ENCODE data around the gene STIM2.
A peak's percentile ranks its signal among the peaks of the same experiment; 100 is the strongest.

The STIM2 gene

GRCh38 chr4:26873391-26874026 is 12.9 kb downstream of the STIM2 start:
- no peak overlapping the region for H3K9ac ChIP-seq (ENCODE audit: low read length)
- H3K27me3 ChIP-seq (replicated peaks; ENCODE audit: control insufficient read depth, insufficient read depth, low read length): no peaks in the 10 kb centered on the region
- H3K9me3 ChIP-seq (ENCODE audit: control insufficient read depth, low read length): no peaks in the 10 kb centered on the region
- DNase-seq (ENCODE audit: low read depth): no peak
- no peaks in the 10 kb centered on the region for H3K36me3 ChIP-seq (ENCODE audit: control insufficient read depth, insufficient read depth, low read length, severe bottlenecking)
- H3K4me3 ChIP-seq (ENCODE audit: low read length): no peak overlapping the region
- H3K4me1 ChIP-seq (ENCODE audit: control insufficient read depth, insufficient read depth, low read length): peaks cover 8% of the 10 kb centered on the region

GRCh38 chr4:26874110-26874509 is 13.5 kb downstream of the STIM2 start:
- Histone ChIP-seq H3K4me3 (ENCODE audit: low read length) (no peak overlapping the region), H3K9me3 (ENCODE audit: control insufficient read depth, low read length) (no peaks in the 10 kb centered on the region), H3K27me3 (replicated peaks; ENCODE audit: control insufficient read depth, insufficient read depth, low read length) (no peaks in the 10 kb centered on the region), H3K4me1 (ENCODE audit: control insufficient read depth, insufficient read depth, low read length) (peaks cover 8% of the 10 kb centered on the region), H3K9ac (ENCODE audit: low read length) (no peak overlapping the region), H3K36me3 (ENCODE audit: control insufficient read depth, insufficient read depth, low read length, severe bottlenecking) (no peaks in the 10 kb centered on the region)
- no peak for DNase-seq (ENCODE audit: low read depth)

GRCh38 chr4:26877406-26877805 is 16.8 kb downstream of the STIM2 start:
- no peaks in the 10 kb centered on the region for H3K4me1 ChIP-seq (ENCODE audit: control insufficient read depth, insufficient read depth, low read length)
- no peak overlapping the region for H3K9ac ChIP-seq (ENCODE audit: low read length)
- no peaks in the 10 kb centered on the region for H3K27me3 ChIP-seq (replicated peaks; ENCODE audit: control insufficient read depth, insufficient read depth, low read length)
- DNase-seq (ENCODE audit: low read depth): no peak
- no peaks in the 10 kb centered on the region for H3K36me3 ChIP-seq (ENCODE audit: control insufficient read depth, insufficient read depth, low read length, severe bottlenecking)
- H3K9me3 ChIP-seq (ENCODE audit: control insufficient read depth, low read length): no peaks in the 10 kb centered on the region
- no peak overlapping the region for H3K4me3 ChIP-seq (ENCODE audit: low read length)

DNA sequence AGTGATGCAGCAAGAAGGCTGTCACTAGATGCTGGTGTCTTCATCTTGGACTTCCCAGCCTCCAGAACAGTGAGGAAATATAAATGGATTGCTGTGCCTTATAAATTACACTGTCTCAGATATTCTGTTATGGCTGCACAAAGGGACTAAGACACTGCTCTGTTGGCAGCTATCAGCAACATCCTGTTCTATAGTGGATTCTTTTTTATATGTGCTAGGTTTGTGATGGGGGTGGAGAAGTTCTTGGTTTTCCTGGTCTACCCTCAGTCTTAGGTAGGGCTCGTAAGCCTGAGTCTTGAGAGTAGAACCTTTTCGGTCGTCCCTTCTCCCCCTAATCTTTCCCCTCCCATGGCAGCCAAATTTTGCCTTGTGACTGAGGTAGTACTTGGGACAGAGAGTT is 17.3 kb downstream of the STIM2 start:
- Histone ChIP-seq H3K4me3 (ENCODE audit: low read length) (no peak overlapping the region), H3K4me1 (ENCODE audit: control insufficient read depth, insufficient read depth, low read length) (no peaks in the 10 kb centered on the region), H3K36me3 (ENCODE audit: control insufficient read depth, insufficient read depth, low read length, severe bottlenecking) (no peaks in the 10 kb centered on the region), H3K27me3 (replicated peaks; ENCODE audit: control insufficient read depth, insufficient read depth, low read length) (no peaks in the 10 kb centered on the region), H3K9ac (ENCODE audit: low read length) (no peak overlapping the region), H3K9me3 (ENCODE audit: control insufficient read depth, low read length) (no peaks in the 10 kb centered on the region)
- DNase-seq (ENCODE audit: low read depth): no peak

- Histone ChIP-seq H3K4me1 (ENCODE audit: control insufficient read depth, insufficient read depth, low read length) (no peaks in the 10 kb centered on the region), H3K9ac (ENCODE audit: low read length) (no peak overlapping the region), H3K9me3 (ENCODE audit: control insufficient read depth, low read length) (no peaks in the 10 kb centered on the region), H3K36me3 (ENCODE audit: control insufficient read depth, insufficient read depth, low read length, severe bottlenecking) (no peaks in the 10 kb centered on the region), H3K27me3 (replicated peaks; ENCODE audit: control insufficient read depth, insufficient read depth, low read length) (no peaks in the 10 kb centered on the region), H3K4me3 (ENCODE audit: low read length) (no peak overlapping the region)
- DNase-seq (ENCODE audit: low read depth): peak; percentile 24
Measured at GRCh38 chr4:26878794-26879391, 18.3 kb downstream of the STIM2 start.

DNA sequence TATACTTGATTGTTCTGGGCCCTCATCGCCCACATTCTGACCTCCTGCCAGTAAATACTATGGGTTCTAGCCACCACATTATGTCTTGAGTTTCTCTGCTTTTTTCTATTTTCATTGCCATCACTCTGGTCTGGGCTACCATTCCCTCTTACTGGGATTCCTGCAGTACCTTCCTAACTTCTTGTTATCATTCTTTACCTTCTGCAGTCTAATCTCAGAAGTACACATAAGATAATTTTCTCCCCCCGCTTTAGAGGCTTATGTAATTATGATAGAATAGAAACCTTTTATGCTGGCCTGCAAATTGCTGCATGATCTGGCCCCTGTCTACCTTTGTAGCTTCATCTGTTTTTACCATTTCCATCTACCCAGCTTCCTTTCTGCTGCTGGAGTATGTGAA is 19.2 kb downstream of the STIM2 start:
- Histone ChIP-seq H3K4me3 (ENCODE audit: low read length) (no peak overlapping the region), H3K9ac (ENCODE audit: low read length) (no peak overlapping the region), H3K4me1 (ENCODE audit: control insufficient read depth, insufficient read depth, low read length) (no peaks in the 10 kb centered on the region), H3K36me3 (ENCODE audit: control insufficient read depth, insufficient read depth, low read length, severe bottlenecking) (no peaks in the 10 kb centered on the region), H3K27me3 (replicated peaks; ENCODE audit: control insufficient read depth, insufficient read depth, low read length) (no peaks in the 10 kb centered on the region), H3K9me3 (ENCODE audit: control insufficient read depth, low read length) (no peaks in the 10 kb centered on the region)
- DNase-seq (ENCODE audit: low read depth): no peak

- no peaks in the 10 kb centered on the region for H3K36me3 ChIP-seq (ENCODE audit: control insufficient read depth, insufficient read depth, low read length, severe bottlenecking)
- H3K9ac ChIP-seq (ENCODE audit: low read length): no peak overlapping the region
- H3K9me3 ChIP-seq (ENCODE audit: control insufficient read depth, low read length): no peaks in the 10 kb centered on the region
- no peaks in the 10 kb centered on the region for H3K4me1 ChIP-seq (ENCODE audit: control insufficient read depth, insufficient read depth, low read length)
- DNase-seq (ENCODE audit: low read depth): no peak
- no peaks in the 10 kb centered on the region for H3K27me3 ChIP-seq (replicated peaks; ENCODE audit: control insufficient read depth, insufficient read depth, low read length)
- H3K4me3 ChIP-seq (ENCODE audit: low read length): no peak overlapping the region
Measured at GRCh38 chr4:26884026-26884425, 23.4 kb downstream of the STIM2 start.

- H3K4me1 ChIP-seq (ENCODE audit: control insufficient read depth, insufficient read depth, low read length): no peaks in the 10 kb centered on the region
- no peaks in the 10 kb centered on the region for H3K27me3 ChIP-seq (replicated peaks; ENCODE audit: control insufficient read depth, insufficient read depth, low read length)
- no peak for DNase-seq (ENCODE audit: low read depth)
- no peak overlapping the region for H3K4me3 ChIP-seq (ENCODE audit: low read length)
- no peaks in the 10 kb centered on the region for H3K36me3 ChIP-seq (ENCODE audit: control insufficient read depth, insufficient read depth, low read length, severe bottlenecking)
- H3K9ac ChIP-seq (ENCODE audit: low read length): no peak overlapping the region
- H3K9me3 ChIP-seq (ENCODE audit: control insufficient read depth, low read length): no peaks in the 10 kb centered on the region
Measured at GRCh38 chr4:26884486-26884988, 23.9 kb downstream of the STIM2 start.

DNA sequence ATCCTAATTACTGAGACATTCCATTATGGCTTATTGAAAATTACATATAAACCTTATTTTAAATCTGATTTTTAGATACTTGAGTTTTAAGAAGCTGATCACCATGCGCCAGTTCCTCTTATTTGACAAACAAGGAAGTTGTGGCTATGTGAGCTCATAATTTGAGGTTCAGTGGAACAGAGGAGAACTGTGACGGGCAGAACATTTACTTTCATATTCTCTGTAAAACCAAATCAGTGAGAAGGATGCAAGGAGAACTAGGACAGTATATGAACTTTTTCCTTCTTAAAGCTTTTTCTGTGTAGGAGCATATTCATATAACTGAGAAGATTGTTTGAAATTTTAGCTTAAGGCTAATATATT is 25.3 kb downstream of the STIM2 start:
- H3K36me3 ChIP-seq (ENCODE audit: control insufficient read depth, insufficient read depth, low read length, severe bottlenecking): no peaks in the 10 kb centered on the region
- no peak for DNase-seq (ENCODE audit: low read depth)
- H3K4me1 ChIP-seq (ENCODE audit: control insufficient read depth, insufficient read depth, low read length): no peaks in the 10 kb centered on the region
- H3K4me3 ChIP-seq (ENCODE audit: low read length): no peak overlapping the region
- H3K9me3 ChIP-seq (ENCODE audit: control insufficient read depth, low read length): no peaks in the 10 kb centered on the region
- H3K9ac ChIP-seq (ENCODE audit: low read length): no peak overlapping the region
- no peaks in the 10 kb centered on the region for H3K27me3 ChIP-seq (replicated peaks; ENCODE audit: control insufficient read depth, insufficient read depth, low read length)

DNA sequence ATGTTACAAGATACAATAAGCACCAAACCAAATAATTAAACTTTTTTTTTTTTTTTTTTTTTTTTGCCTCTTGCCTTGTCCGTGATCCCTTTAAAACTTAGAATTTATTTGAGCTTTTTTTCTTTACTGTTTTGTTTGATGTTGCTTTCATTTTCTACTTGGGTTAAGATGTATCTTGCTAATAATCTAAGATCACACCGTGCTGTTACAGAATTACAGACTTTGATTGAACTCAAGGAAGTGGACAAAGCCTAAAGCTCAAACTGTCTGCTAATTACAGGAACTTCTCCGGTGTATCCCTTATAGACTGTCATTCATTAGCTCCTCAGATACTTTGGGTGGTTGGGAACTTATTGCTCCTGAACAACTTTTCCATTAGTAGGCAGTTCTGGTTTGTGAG is 26.5 kb downstream of the STIM2 start:
- H3K9me3 ChIP-seq (ENCODE audit: control insufficient read depth, low read length): no peaks in the 10 kb centered on the region
- H3K4me3 ChIP-seq (ENCODE audit: low read length): no peak overlapping the region
- DNase-seq (ENCODE audit: low read depth): no peak
- no peaks in the 10 kb centered on the region for H3K27me3 ChIP-seq (replicated peaks; ENCODE audit: control insufficient read depth, insufficient read depth, low read length)
- no peaks in the 10 kb centered on the region for H3K4me1 ChIP-seq (ENCODE audit: control insufficient read depth, insufficient read depth, low read length)
- no peaks in the 10 kb centered on the region for H3K36me3 ChIP-seq (ENCODE audit: control insufficient read depth, insufficient read depth, low read length, severe bottlenecking)
- no peak overlapping the region for H3K9ac ChIP-seq (ENCODE audit: low read length)

- Histone ChIP-seq H3K4me3 (ENCODE audit: low read length) (no peak overlapping the region), H3K9me3 (ENCODE audit: control insufficient read depth, low read length) (no peaks in the 10 kb centered on the region), H3K9ac (ENCODE audit: low read length) (no peak overlapping the region), H3K27me3 (replicated peaks; ENCODE audit: control insufficient read depth, insufficient read depth, low read length) (no peaks in the 10 kb centered on the region), H3K36me3 (ENCODE audit: control insufficient read depth, insufficient read depth, low read length, severe bottlenecking) (peaks cover 3% of the 10 kb centered on the region), H3K4me1 (ENCODE audit: control insufficient read depth, insufficient read depth, low read length) (no peaks in the 10 kb centered on the region)
- DNase-seq (ENCODE audit: low read depth): no peak
Measured at GRCh38 chr4:26887809-26888208, 27.2 kb downstream of the STIM2 start.

DNA sequence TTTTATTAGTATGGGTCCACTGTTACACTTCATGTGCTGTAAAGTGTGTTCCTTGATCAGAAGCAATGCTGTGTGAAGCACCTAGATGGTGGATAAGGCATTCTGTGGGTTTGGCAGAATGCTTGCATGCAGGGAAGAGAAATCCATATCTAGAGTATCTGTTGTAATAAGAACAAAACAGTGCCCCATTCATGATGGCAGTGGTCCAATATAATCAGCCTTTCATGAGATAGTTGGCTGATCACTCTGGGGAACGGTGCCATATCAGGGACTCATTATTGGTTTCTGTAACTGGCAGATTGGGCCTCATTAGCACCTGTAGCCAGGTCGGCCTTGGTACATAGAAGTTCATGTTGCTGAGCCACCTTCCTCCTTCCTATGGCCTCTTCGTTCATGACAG is 28.7 kb downstream of the STIM2 start:
- DNase-seq (ENCODE audit: low read depth): no peak
- peaks cover 3% of the 10 kb centered on the region for H3K36me3 ChIP-seq (ENCODE audit: control insufficient read depth, insufficient read depth, low read length, severe bottlenecking)
- no peaks in the 10 kb centered on the region for H3K4me1 ChIP-seq (ENCODE audit: control insufficient read depth, insufficient read depth, low read length)
- H3K4me3 ChIP-seq (ENCODE audit: low read length): no peak overlapping the region
- H3K9me3 ChIP-seq (ENCODE audit: control insufficient read depth, low read length): no peaks in the 10 kb centered on the region
- no peak overlapping the region for H3K9ac ChIP-seq (ENCODE audit: low read length)
- no peaks in the 10 kb centered on the region for H3K27me3 ChIP-seq (replicated peaks; ENCODE audit: control insufficient read depth, insufficient read depth, low read length)

Measured in adipocyte (in vitro differentiated cells).